Measurements from ENCODE around the gene DNASE1L1. TPM values are rescaled to one million over a fixed set of nuclear protein-coding genes. Genes with fewer than 3 reads are reported as not detected.
A peak's percentile ranks its signal among the peaks of the same experiment; 100 is the strongest.

The DNASE1L1 gene
- total RNA-seq, 1 donor from 2014 or later, result 14.2 TPM

GRCh38 chrX:154356596-154356995 lies 52.5 kb downstream of the DNASE1L1 start:
- TF ChIP-seq EZH2 (IDR thresholded peaks at IDR 0.05), result no peak
- TF ChIP-seq CTCF (IDR thresholded peaks at IDR 0.05), result no peak
- TF ChIP-seq EZH2phosphoT487 (IDR thresholded peaks at IDR 0.05), result no peak
- no peak overlapping the region for H2AFZ ChIP-seq (replicated peaks)
- Mint-ChIP-seq H3K36me3 (peaks cover 2% of the 10 kb centered on the region), H3K9me3 (peaks cover 12% of the 10 kb centered on the region), H3K27ac (no peak overlapping the region), H3K4me1 (no peaks in the 10 kb centered on the region), H3K4me3 (peak overlapping the region; percentile 30), H3K27me3 (ENCODE audit: insufficient read depth, low read depth) (peaks cover 4% of the 10 kb centered on the region)
- no peak overlapping the region for H3K4me3 ChIP-seq
- no peaks in the 10 kb centered on the region for H3K36me3 ChIP-seq
- H3K4me1 ChIP-seq, result no peaks in the 10 kb centered on the region
- H3K27ac ChIP-seq, result no peak overlapping the region
- no peaks in the 10 kb centered on the region for H3K27me3 ChIP-seq
- H3F3A ChIP-seq (ENCODE audit: low read depth), result no peaks in the 10 kb centered on the region
- no peak overlapping the region for H3K9ac ChIP-seq
- no peak for DNase-seq (ENCODE audit: low spot score)
- no peaks in the 10 kb centered on the region for H3K9me3 ChIP-seq (ENCODE audit: low read depth)
- H3K79me2 ChIP-seq (ENCODE audit: low read depth), result no peaks in the 10 kb centered on the region
- H3K4me2 ChIP-seq, result no peak overlapping the region
- H4K20me1 ChIP-seq (ENCODE audit: low read depth), result peaks cover 46% of the 10 kb centered on the region

GRCh38 chrX:154355776-154356140 lies 53.3 kb downstream of the DNASE1L1 start:
- no peaks in the 10 kb centered on the region for H3K36me3 ChIP-seq

GRCh38 chrX:154355094-154355775 lies 53.8 kb downstream of the DNASE1L1 start:
- Mint-ChIP-seq H3K4me1 (no peaks in the 10 kb centered on the region), H3K36me3 (peaks cover 2% of the 10 kb centered on the region), H3K27ac (no peak overlapping the region), H3K4me3 (no peak overlapping the region), H3K27me3 (ENCODE audit: insufficient read depth, low read depth) (peaks cover 5% of the 10 kb centered on the region), H3K9me3 (peaks cover 10% of the 10 kb centered on the region)
- Histone ChIP-seq H2AFZ (replicated peaks) (no peak overlapping the region), H3K9ac (no peak overlapping the region), H3K79me2 (ENCODE audit: low read depth) (no peaks in the 10 kb centered on the region), H3K4me3 (no peak overlapping the region), H3K4me2 (no peak overlapping the region), H4K20me1 (ENCODE audit: low read depth) (peaks cover 52% of the 10 kb centered on the region), H3K27ac (no peak overlapping the region), H3K27me3 (no peaks in the 10 kb centered on the region), H3K9me3 (ENCODE audit: low read depth) (no peaks in the 10 kb centered on the region), H3K4me1 (no peaks in the 10 kb centered on the region), H3F3A (ENCODE audit: low read depth) (no peaks in the 10 kb centered on the region), H3K36me3 (no peaks in the 10 kb centered on the region)
- no peak for DNase-seq (ENCODE audit: low spot score)
- TF ChIP-seq EZH2 (IDR thresholded peaks at IDR 0.05) (no peak), CTCF (IDR thresholded peaks at IDR 0.05) (no peak), EZH2phosphoT487 (IDR thresholded peaks at IDR 0.05) (no peak)

More at GRCh38 chrX:154355776-154356140, 53.3 kb downstream of the DNASE1L1 start:
- H3K9me3 ChIP-seq (ENCODE audit: low read depth), result no peaks in the 10 kb centered on the region
- peaks cover 2% of the 10 kb centered on the region for H3K36me3 Mint-ChIP-seq
- peaks cover 12% of the 10 kb centered on the region for H3K9me3 Mint-ChIP-seq
- TF ChIP-seq CTCF (IDR thresholded peaks at IDR 0.05) (no peak), EZH2 (IDR thresholded peaks at IDR 0.05) (no peak), EZH2phosphoT487 (IDR thresholded peaks at IDR 0.05) (no peak)
- no peaks in the 10 kb centered on the region for H3K27me3 ChIP-seq
- peaks cover 48% of the 10 kb centered on the region for H4K20me1 ChIP-seq (ENCODE audit: low read depth)
- no peaks in the 10 kb centered on the region for H3K4me1 Mint-ChIP-seq
- no peak overlapping the region for H3K27ac Mint-ChIP-seq
- no peak overlapping the region for H3K9ac ChIP-seq
- peaks cover 4% of the 10 kb centered on the region for H3K27me3 Mint-ChIP-seq (ENCODE audit: insufficient read depth, low read depth)
- H3K4me2 ChIP-seq, result no peak overlapping the region
- no peak for DNase-seq (ENCODE audit: low spot score)
- H3K4me3 ChIP-seq, result no peak overlapping the region
- no peaks in the 10 kb centered on the region for H3K79me2 ChIP-seq (ENCODE audit: low read depth)
- H3F3A ChIP-seq (ENCODE audit: low read depth), result no peaks in the 10 kb centered on the region
- H2AFZ ChIP-seq (replicated peaks), result no peak overlapping the region
- no peak overlapping the region for H3K4me3 Mint-ChIP-seq
- no peak overlapping the region for H3K27ac ChIP-seq
- H3K4me1 ChIP-seq, result no peaks in the 10 kb centered on the region
